Hepatic stellate cell (primary cell): ENCODE results near the gene ALDH3B1.

Source experiments
- DNase-seq: peaks from one replicate; pipeline ENCODE4 v3.0.0; 2011; ENCODE audit warnings: low spot score

The ALDH3B1 gene

DNA sequence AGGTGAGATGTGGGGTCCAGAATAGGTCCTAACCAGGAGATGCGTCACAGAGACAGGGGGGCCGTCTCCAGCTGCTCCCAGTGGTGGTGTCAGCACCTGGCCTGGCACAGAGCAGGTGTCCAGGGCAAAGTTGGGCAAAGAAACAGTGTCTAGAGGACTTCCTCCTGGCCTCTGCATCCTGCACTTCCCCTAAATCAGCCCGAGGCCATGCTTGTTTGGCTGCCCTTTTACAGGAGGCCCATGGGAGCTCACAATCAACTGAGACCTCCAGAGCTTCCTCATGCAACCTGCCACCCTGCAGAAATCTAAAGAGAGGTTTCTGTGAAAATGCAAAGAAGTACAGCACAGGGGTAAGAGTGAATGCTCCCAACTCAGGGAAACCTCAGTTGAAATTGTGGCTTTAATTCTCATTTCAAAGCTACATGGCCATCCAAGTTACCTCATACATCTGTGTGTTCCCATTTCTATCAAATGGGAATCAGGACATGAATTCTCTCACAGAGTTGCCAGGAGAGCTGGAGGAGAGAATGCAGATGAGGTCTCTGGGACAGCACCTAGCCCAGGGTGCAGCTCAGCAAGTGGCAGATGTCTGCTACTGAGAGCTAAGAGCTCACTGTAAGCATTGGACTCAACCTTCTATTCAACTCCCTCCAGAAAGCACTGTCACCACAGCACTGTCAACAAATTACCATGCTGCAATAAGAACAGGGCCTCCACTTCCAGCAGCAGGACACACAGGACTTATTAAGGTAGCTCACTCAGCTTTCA, 61.3 kb downstream of the ALDH3B1 start:
- DNase-seq: no peak

DNA sequence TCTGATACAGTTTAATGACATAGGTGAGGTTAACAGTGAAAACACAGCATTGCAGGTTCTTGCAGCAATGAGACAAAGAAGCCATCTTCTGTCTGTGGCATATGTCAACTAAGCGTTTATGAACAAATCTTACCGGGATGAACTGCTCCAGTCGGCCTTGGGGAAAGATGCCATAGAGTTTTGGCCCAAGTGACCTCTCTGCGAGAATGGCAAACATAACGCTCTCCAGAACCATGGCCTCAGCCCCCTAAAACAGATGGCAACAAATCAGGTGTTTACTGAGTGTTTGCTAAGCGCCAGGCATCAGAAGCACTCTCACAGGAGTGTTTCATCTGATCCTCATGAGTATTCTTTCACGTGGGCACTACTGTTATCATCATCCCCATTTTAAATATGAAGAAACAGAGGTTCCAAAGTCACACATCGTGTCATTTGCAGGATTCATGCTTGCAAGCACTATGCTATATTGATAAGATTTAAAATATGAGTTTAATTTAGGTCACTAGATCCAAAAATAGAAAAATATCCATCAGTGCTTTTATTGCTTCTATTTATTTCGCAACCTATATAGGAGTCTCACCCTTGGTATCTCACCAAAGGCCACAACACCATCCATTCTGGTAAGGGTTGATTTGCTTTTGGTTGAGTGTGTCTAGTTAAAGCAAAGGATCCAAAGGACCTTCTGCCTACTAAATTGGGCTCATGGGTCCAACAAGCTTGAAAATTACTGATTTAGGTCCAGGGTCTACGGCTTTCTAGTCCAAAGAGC, 64.6 kb downstream of the ALDH3B1 start:
- no peak for DNase-seq

DNA sequence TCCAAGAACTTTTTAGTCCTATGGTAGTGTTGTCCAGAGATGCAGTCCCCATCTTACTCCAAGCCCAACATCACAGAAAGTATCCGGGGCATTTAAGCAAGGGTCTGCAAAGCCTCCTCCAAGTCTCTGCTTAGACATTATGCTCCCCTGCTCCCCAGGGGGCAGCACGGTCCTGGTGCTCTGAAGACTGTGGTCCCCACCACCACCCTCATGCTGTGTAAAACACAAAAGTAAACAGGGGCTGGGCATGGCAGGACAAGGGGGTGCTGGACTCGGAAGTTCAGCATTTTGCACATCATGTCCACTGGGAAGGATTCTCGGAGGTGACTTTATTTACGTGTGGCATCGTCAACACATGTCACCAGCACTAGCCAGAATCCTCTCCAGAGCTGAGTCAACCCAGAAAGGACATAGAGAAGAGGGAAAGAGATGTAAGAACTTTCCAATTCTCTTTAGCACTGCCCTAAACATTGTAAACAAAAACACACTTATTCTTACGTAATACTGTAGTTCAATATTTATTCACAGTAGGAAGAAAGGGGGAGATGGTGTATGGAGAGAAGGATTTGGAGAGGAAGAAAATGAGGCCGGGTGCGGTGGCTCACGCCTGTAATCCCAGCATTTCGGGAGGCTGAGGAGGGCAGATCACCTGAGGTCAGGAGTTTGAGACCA, 66.4 kb downstream of the ALDH3B1 start:
- no peak for DNase-seq

DNA sequence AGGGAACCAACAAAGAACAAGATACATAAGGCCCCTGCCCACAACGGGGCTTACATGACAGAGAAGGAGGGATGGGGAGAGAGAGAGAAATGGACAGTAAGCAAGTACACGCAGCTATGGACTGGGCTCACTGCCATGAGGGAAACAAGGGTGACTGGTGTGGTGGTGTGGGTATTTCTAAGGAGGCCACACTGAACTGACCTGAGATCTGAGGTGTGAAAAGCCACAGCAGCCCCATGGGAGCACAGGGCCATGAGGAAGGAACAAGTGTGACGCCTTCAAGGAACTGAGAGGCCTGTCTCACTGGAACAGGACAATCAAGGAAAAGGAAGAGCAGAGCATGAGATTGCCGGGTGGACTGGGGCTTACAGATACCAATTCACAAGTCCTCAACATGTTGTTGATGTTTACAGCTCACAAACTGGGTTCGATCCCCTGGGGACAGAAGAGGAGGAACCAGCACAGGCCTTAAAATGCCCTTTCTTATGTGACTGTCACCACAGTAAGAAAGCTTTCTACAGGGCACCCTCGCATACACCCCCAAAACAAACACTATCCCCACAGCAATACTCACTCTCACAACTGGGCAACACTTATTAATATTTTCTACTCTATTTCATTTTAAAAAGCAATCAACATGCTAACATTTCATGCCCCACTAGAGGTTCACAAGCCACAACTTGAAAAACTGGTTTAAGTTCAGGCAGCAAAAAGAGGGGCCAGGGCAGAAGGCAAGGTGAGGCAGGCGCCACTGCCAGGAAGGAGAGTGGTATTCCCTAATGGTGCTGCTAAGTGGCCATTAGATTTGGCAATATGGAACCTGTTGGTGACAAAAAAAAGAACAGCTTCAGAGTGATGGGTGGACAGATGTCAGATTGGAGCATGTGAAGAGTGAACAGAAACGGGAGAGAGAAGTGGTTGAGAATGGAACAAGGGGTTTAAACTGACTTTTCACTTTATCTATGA, 67.8 kb downstream of the ALDH3B1 start:
- no peak for DNase-seq
